ENCODE results near the gene SLC39A5.

Gene SLC39A5

GRCh38 chr12:56202366-56202765, 27.5 kb upstream of the SLC39A5 start:
- Mint-ChIP-seq H3K36me3 (peaks cover 9 to 23% of the 10 kb centered on the region in 2 donors), H3K4me1 (peaks cover 11 to 22% of the 10 kb centered on the region in 2 donors), H3K27me3 (no peaks in the 10 kb centered on the region), H3K27ac (peak overlapping the region; percentile 79), H3K9me3 (no peaks in the 10 kb centered on the region), H3K4me3 (no peak overlapping the region)
- no peak for DNase-seq
- ATAC-seq (replicated peaks) = no peak

GRCh38 chr12:56202838-56203237, 27.0 kb upstream of the SLC39A5 start:
- Mint-ChIP-seq H3K36me3 (peaks cover 12 to 27% of the 10 kb centered on the region in 2 donors), H3K9me3 (no peaks in the 10 kb centered on the region)

GRCh38 chr12:56204275-56204674, 25.6 kb upstream of the SLC39A5 start:
- H3K27ac Mint-ChIP-seq = peak overlapping the region; percentile 9
- ATAC-seq (replicated peaks) = no peak
- peaks cover 12 to 35% of the 10 kb centered on the region in 2 donors for H3K36me3 Mint-ChIP-seq

More at GRCh38 chr12:56202838-56203237, 27.0 kb upstream of the SLC39A5 start:
- H3K27ac Mint-ChIP-seq = peak overlapping the region; percentile 79
- no peak for ATAC-seq (replicated peaks)
- H3K27me3 Mint-ChIP-seq = no peaks in the 10 kb centered on the region
- DNase-seq = no peak
- no peak overlapping the region for H3K4me3 Mint-ChIP-seq
- H3K4me1 Mint-ChIP-seq = peaks cover 15 to 25% of the 10 kb centered on the region in 2 donors

GRCh38 chr12:56205445-56205844, 24.4 kb upstream of the SLC39A5 start:
- no peak for DNase-seq
- Mint-ChIP-seq H3K27ac (peak overlapping the region; percentile 71), H3K36me3 (peaks cover 20 to 44% of the 10 kb centered on the region in 2 donors), H3K4me3 (no peak overlapping the region), H3K27me3 (no peaks in the 10 kb centered on the region), H3K9me3 (no peaks in the 10 kb centered on the region), H3K4me1 (peaks cover 19 to 24% of the 10 kb centered on the region in 2 donors)
- peak; percentile 35 to 48 for ATAC-seq (replicated peaks)

More at GRCh38 chr12:56204275-56204674, 25.6 kb upstream of the SLC39A5 start:
- no peak for DNase-seq
- Mint-ChIP-seq H3K9me3 (no peaks in the 10 kb centered on the region), H3K4me1 (peaks cover 15 to 22% of the 10 kb centered on the region in 2 donors), H3K27me3 (no peaks in the 10 kb centered on the region), H3K4me3 (no peak overlapping the region)

GRCh38 chr12:56206452-56207166, 23.2 kb upstream of the SLC39A5 start:
- H3K36me3 Mint-ChIP-seq = peaks cover 23 to 55% of the 10 kb centered on the region in 2 donors
- H3K27me3 Mint-ChIP-seq = no peaks in the 10 kb centered on the region
- peak; percentile 55 to 64 for ATAC-seq (replicated peaks)
- H3K4me1 Mint-ChIP-seq = peaks cover 20 to 26% of the 10 kb centered on the region in 2 donors
- no peaks in the 10 kb centered on the region for H3K9me3 Mint-ChIP-seq
- peak; percentile 21 for DNase-seq
- no peak overlapping the region for H3K27ac Mint-ChIP-seq
- H3K4me3 Mint-ChIP-seq = no peak overlapping the region

- H3K27ac Mint-ChIP-seq = peak overlapping the region; percentile 73
Observed at GRCh38 chr12:56208006-56208405, 21.8 kb upstream of the SLC39A5 start.

GRCh38 chr12:56212361-56212760, 17.5 kb upstream of the SLC39A5 start:
- Mint-ChIP-seq H3K4me1 (peaks cover 12 to 26% of the 10 kb centered on the region in 2 donors), H3K27ac (peak overlapping the region; percentile 84), H3K4me3 (no peak overlapping the region), H3K9me3 (no peaks in the 10 kb centered on the region), H3K27me3 (no peaks in the 10 kb centered on the region), H3K36me3 (peaks cover 38 to 57% of the 10 kb centered on the region in 2 donors)
- no peak for DNase-seq
- no peak for ATAC-seq (replicated peaks)

More at GRCh38 chr12:56208006-56208405, 21.8 kb upstream of the SLC39A5 start:
- Mint-ChIP-seq H3K36me3 (peaks cover 28 to 60% of the 10 kb centered on the region in 2 donors), H3K9me3 (no peaks in the 10 kb centered on the region), H3K4me3 (no peak overlapping the region), H3K4me1 (peaks cover 13 to 25% of the 10 kb centered on the region in 2 donors), H3K27me3 (no peaks in the 10 kb centered on the region)
- no peak for DNase-seq
- peak; percentile 78 to 82 for ATAC-seq (replicated peaks)

GRCh38 chr12:56213878-56214277, 16.0 kb upstream of the SLC39A5 start:
- peaks cover 9 to 23% of the 10 kb centered on the region in 2 donors for H3K4me1 Mint-ChIP-seq
- DNase-seq (no peak), ATAC-seq (replicated peaks) (no peak)
- no peak overlapping the region for H3K27ac Mint-ChIP-seq
- H3K4me3 Mint-ChIP-seq = no peak overlapping the region
- peaks cover 35 to 49% of the 10 kb centered on the region in 2 donors for H3K36me3 Mint-ChIP-seq
- H3K9me3 Mint-ChIP-seq = no peaks in the 10 kb centered on the region
- no peaks in the 10 kb centered on the region for H3K27me3 Mint-ChIP-seq

GRCh38 chr12:56216461-56216860, 13.4 kb upstream of the SLC39A5 start:
- no peak for DNase-seq
- H3K4me3 Mint-ChIP-seq = no peak overlapping the region
- H3K27me3 Mint-ChIP-seq = no peaks in the 10 kb centered on the region
- H3K4me1 Mint-ChIP-seq = peaks cover 13 to 24% of the 10 kb centered on the region in 2 donors
- H3K36me3 Mint-ChIP-seq = peaks cover 25 to 29% of the 10 kb centered on the region in 2 donors
- no peak overlapping the region for H3K27ac Mint-ChIP-seq
- no peak for ATAC-seq (replicated peaks)
- no peaks in the 10 kb centered on the region for H3K9me3 Mint-ChIP-seq

- no peaks in the 10 kb centered on the region for H3K9me3 Mint-ChIP-seq
- H3K27ac Mint-ChIP-seq = no peak overlapping the region
- peaks cover 25 to 47% of the 10 kb centered on the region in 2 donors for H3K4me1 Mint-ChIP-seq
- DNase-seq = no peak
- no peak for ATAC-seq (replicated peaks)
- H3K4me3 Mint-ChIP-seq = peak overlapping the region; percentile 32 to 92
- H3K36me3 Mint-ChIP-seq = peaks cover 14 to 22% of the 10 kb centered on the region in 2 donors
- H3K27me3 Mint-ChIP-seq = no peaks in the 10 kb centered on the region
Observed at GRCh38 chr12:56219840-56220239, 10.0 kb upstream of the SLC39A5 start.

- peaks cover 33 to 49% of the 10 kb centered on the region in 2 donors for H3K4me1 Mint-ChIP-seq
- H3K9me3 Mint-ChIP-seq = no peaks in the 10 kb centered on the region
- H3K27ac Mint-ChIP-seq = peak overlapping the region; percentile 99
- H3K27me3 Mint-ChIP-seq = no peaks in the 10 kb centered on the region
- peak; percentile 25 to 28 for ATAC-seq (replicated peaks)
- peak overlapping the region; percentile 92 to 96 for H3K4me3 Mint-ChIP-seq
- DNase-seq = peak; percentile 9
- H3K36me3 Mint-ChIP-seq = peaks cover 11 to 22% of the 10 kb centered on the region in 2 donors
Observed at GRCh38 chr12:56220611-56221231, 9.1 kb upstream of the SLC39A5 start.

GRCh38 chr12:56221232-56221756, 8.6 kb upstream of the SLC39A5 start:
- Mint-ChIP-seq H3K36me3 (peaks cover 13 to 23% of the 10 kb centered on the region in 2 donors), H3K9me3 (no peaks in the 10 kb centered on the region), H3K4me1 (peaks cover 33 to 49% of the 10 kb centered on the region in 2 donors), H3K4me3 (peak overlapping the region; percentile 92 to 96), H3K27me3 (no peaks in the 10 kb centered on the region), H3K27ac (peak overlapping the region; percentile 99)
- DNase-seq (no peak), ATAC-seq (replicated peaks) (peak; percentile 11 to 22)

GRCh38 chr12:56221757-56222530, 7.9 kb upstream of the SLC39A5 start, which contains the start of gene RNF41:
Gene RNF41, minus strand, starts transcription at chr12:56221922. Its CDS starts 7,875 bp downstream, at chr12:56214047.
- H3K27ac Mint-ChIP-seq = peak within 1 kb of the TSS; percentile 99
- H3K27me3 Mint-ChIP-seq = no peaks in the 10 kb centered on the region
- peaks cover 29 to 43% of the 10 kb centered on the region in 2 donors for H3K4me1 Mint-ChIP-seq
- H3K36me3 Mint-ChIP-seq = peaks cover 7 to 20% of the 10 kb centered on the region in 2 donors
- DNase-seq (peak; percentile 91), ATAC-seq (replicated peaks) (peak; percentile 86)
- peak within 1 kb of the TSS; percentile 92 to 96 for H3K4me3 Mint-ChIP-seq
- no peaks in the 10 kb centered on the region for H3K9me3 Mint-ChIP-seq

GRCh38 chr12:56222531-56222895, 7.3 kb upstream of the SLC39A5 start:
- DNase-seq = no peak
- H3K4me3 Mint-ChIP-seq = peak overlapping the region; percentile 92 to 96
- H3K27ac Mint-ChIP-seq = peak overlapping the region; percentile 99
- H3K9me3 Mint-ChIP-seq = no peaks in the 10 kb centered on the region
- peaks cover 29 to 42% of the 10 kb centered on the region in 2 donors for H3K4me1 Mint-ChIP-seq
- H3K36me3 Mint-ChIP-seq = peaks cover 9 to 24% of the 10 kb centered on the region in 2 donors
- ATAC-seq (replicated peaks) = no peak
- H3K27me3 Mint-ChIP-seq = no peaks in the 10 kb centered on the region
